Esophagus squamous epithelium (tissue), 4 donors: ENCODE results near the gene TMEM185B.
"Not testable (repeated sequence)": the region's sequence is repeated elsewhere in the genome, so short reads cannot be mapped to it uniquely, and the experiment has no call there.

Source experiments
- CTCF ChIP-seq, 6 experiments: fragments of 450-650 bp in 4 of 6; fragments of 200-600 bp in 2 of 6; sonication (generic) in 2 of 6; IDR thresholded peaks; one replicate each; pipeline ENCODE4 v1.5.1; 2016 to 2019; ENCODE audit warnings: antibody characterized with exemption in 6 of 6, mild to moderate bottlenecking in 4 of 6, moderate library complexity in 4 of 6
- POLR2A ChIP-seq, 4 donors: fragments of 450-650 bp; IDR thresholded peaks; one replicate each; pipeline ENCODE4 v1.6.1; 2017; ENCODE audit warnings: antibody characterized with exemption in 4 of 4, mild to moderate bottlenecking in 4 of 4, moderate library complexity in 3 of 4

GRCh38 chr2:120235158-120235557 is 12.0 kb upstream of the TMEM185B start:
- TF ChIP-seq CTCF, POLR2A (IDR thresholded peaks at IDR 0.05): not testable (repeated sequence)
